HG03342 (cell line): Measurements from ENCODE around the gene RNF220.
"Not testable (repeated sequence)": the region's sequence is repeated elsewhere in the genome, so short reads cannot be mapped to it uniquely, and the experiment has no call there.

Experiments used
- ATAC-seq: cut with Tn5 transposase; IDR thresholded peaks from one replicate; pipeline ENCODE4 v1.9.1; 2021; ENCODE audit warnings: mild to moderate bottlenecking, moderate library complexity; ENCODE audit not compliant: unreplicated experiment

Gene RNF220

DNA sequence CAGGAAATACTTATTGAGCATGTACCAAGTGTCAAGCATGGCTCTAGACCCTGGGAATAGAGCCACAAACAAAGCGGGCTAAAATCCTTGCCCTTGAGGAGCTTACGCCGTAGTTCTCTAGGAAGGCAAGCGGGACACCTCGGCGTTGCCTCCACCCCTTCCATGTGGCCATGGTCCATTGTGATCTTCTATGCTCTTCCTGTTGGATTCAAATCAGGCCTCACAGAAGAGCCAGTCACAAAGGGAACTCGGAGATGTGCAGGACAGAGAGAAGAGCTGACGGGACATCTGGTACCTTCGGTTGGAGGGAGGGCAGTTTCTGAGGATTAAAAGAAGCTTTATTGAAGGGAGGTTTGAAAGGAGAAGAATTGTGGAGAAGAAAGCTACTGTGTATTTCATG is 139.9 kb downstream of the RNF220 start:
- ATAC-seq = no peak

- no peak for ATAC-seq
Measured at GRCh38 chr1:44545961-44546360, 140.9 kb downstream of the RNF220 start.

GRCh38 chr1:44546403-44547053 is 141.5 kb downstream of the RNF220 start:
- ATAC-seq = no peak

- no peak for ATAC-seq
Measured at GRCh38 chr1:44547361-44547760, 142.3 kb downstream of the RNF220 start.

GRCh38 chr1:44547837-44548236 is 142.8 kb downstream of the RNF220 start:
- no peak for ATAC-seq

- no peak for ATAC-seq
Measured at GRCh38 chr1:44549510-44549909, 144.5 kb downstream of the RNF220 start.

DNA sequence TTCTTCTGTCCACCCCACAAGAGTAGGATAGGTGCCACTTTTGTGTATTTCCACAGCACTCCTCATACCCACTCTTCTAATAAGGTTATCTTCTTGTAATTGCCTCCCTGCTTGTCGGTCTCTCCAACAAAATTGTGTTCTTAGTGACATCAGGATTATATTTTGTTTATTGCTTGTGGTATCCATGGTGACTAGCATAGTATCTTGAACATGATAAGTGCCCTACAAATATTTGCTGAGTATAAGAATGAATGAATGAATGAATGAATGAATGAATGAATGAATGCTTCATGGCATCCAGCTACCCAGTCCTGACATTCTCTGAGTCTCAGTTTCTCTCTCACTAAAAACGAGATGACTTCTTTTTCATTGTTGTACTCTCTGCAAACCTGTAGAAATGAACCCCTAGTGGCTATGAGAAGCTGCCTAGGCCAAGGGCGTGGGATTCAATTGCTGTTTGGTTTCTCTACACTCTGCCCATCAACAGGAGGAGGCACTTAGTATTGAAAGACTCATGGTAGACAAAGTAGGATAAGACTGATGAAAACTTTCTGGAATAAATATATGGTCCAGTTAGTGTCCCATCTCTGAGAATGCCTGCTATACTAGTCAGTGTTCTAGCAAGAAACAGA is 148.2 kb downstream of the RNF220 start:
- ATAC-seq = no peak

DNA sequence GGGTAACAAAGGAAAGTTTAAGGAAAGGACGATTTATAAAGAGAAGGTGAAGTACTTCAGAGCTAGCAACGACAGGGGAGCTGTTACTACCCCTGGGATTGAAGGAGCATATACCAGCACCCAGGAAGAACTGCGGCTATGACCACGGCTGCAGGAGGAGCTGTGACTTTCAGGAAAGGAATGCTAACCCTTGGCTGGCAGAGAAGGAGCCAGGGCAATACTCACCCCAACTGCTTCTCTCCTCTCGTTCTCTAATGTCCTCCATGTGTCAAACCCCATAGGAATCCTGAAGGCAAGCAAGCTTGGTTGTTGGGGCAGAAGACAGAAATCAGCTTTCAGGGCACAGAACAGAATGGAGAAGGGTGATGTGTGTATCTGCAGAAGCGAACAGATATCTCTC is 148.7 kb downstream of the RNF220 start:
- ATAC-seq = no peak

DNA sequence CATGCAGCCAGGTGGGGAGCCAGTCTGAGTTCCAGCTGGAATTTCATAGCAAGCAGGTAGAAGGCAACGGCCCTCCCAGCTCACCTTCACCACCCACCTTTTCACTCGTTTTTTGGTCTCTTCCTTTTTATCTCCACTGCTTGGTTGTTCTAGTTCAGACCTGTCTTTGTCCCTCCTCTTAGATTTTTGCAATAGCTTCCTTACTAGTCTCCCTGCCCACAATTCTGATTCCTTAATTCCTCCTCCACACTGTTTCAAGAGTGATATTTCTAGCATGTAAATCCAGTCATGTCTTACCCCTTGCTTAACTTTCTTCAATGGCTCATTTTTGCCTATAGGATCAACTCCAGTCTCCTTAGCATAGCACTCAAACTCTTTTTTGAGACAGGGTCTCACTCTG is 149.7 kb downstream of the RNF220 start:
- no peak for ATAC-seq

DNA sequence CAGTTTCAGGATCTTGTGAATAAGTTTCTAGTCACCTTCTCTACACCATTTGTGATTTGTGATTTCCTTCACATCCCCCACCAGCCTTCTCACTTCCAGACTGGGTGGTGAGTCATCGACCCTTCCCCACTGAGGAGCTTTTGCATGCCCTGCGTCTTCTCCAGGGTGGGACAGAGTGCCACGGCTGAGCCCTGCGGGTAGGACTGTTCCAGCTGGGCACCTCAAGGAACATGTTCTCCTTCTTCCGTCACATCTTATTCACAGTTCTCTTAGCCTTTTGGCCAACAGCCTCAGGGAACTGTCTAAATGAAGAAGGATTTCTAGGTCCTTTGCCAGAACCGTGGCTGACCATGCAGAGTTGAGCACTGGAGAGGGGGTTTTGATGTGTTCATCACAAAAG is 152.7 kb downstream of the RNF220 start:
- ATAC-seq = no peak

DNA sequence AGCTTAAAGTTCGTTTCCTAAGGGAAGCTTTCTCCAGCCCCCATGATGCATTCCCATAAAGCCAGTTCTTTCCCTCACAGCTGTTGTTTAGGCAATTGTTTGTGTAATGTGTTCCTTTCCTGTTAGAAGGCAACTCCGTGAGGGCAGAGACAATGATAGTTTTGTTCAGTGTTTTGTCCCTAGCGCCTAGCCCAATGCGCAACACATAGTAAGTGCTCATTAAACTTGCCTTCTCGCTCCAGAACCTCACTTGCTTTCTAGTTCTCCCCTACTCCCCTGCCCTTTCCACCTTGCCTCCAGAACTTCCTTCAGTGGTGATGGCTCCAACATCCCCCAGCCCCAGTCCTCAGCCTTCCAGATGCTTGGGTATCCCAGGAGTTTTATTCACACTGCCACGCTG is 153.8 kb downstream of the RNF220 start:
- ATAC-seq = no peak

- no peak for ATAC-seq
Measured at GRCh38 chr1:44559330-44559729, 154.3 kb downstream of the RNF220 start.

- no peak for ATAC-seq
Measured at GRCh38 chr1:44559913-44560312, 154.9 kb downstream of the RNF220 start.

DNA sequence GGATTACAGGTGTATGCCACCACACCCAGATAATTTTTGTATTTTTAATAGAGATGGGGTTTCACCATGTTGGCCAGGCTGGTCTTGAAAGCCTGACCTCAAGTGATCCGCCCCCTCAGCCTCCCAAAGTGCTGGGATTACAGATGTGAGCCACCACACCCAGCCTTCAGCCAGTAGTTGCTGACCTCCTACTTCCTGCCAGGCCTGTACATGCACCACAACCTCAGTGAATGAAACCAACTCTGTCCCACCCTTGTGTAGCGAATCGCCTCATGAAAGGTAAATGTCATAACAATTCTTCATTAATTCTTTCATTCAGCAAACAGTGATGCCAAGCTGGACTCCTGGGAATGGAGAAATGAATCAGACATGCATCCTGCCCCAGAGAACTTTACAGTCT is 155.6 kb downstream of the RNF220 start:
- ATAC-seq = not testable (repeated sequence)

- no peak for ATAC-seq
Measured at GRCh38 chr1:44565259-44565750, 160.2 kb downstream of the RNF220 start.

GRCh38 chr1:44565833-44566232 is 160.8 kb downstream of the RNF220 start:
- ATAC-seq = no peak

- no peak for ATAC-seq
Measured at GRCh38 chr1:44566281-44567046, 161.4 kb downstream of the RNF220 start.

DNA sequence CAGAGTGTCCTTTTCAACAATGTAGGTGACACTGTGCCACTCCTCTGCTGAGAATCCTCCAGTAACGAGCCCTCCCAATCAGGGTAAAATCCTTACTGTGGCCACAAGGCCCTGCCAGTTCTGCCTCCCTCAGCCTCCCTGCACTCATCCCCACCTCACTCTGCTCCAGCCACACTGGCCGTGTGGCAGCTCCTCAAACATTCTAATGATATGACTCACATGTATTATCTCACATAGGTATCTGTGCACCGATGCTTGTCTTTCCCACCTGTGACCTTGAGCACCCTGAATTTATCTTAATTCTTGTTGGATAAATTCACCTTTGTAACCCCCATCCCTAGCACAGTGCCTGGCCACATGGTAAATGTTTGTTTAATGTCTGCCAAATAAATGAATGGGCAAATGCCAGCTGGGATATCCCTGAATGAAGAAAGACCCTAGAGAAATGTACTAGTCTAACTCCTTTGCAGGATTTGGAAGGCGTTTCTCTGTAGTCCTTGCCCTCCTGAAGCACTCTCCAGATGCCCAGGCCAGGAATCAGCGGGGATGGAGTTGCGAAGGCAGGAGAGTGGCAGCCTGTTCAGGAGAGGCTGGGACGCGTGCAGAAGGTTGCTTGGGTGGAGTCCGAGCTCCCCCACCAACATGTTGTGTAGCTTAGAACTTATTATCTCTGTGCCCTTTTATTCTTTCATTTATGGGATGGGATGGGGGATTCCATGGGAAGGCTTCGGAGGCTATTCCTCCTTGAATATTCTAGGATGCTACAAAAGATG is 163.3 kb downstream of the RNF220 start:
- ATAC-seq = no peak

GRCh38 chr1:44569491-44569890 is 164.4 kb downstream of the RNF220 start:
- no peak for ATAC-seq

GRCh38 chr1:44571712-44572571 is 166.9 kb downstream of the RNF220 start:
- no peak for ATAC-seq
